Activated CD8-positive, alpha-beta T cell treated with anti-CD3 and anti-CD28 coated beads for 36 hours (primary cell): ENCODE measurements around the gene ANKRD63. TPM values are rescaled to one million over a fixed set of nuclear protein-coding genes. Genes with fewer than 3 reads are reported as not detected.
A peak's percentile ranks its signal among the peaks of the same experiment; 100 is the strongest.

Experiments used
- ATAC-seq: fragments of 200-7000 bp; cut with Tn5 transposase; one replicate; pipeline ENCODE4 v1.10.0; 2021; ENCODE audit warnings: mild to moderate bottlenecking, moderate library complexity
- CTCF ChIA-PET: fragments of 350-600 bp; sonication (Branson Sonifier 250); formaldehyde crosslinking; loops from one replicate; lab custom pipeline; 2021; ENCODE audit warnings: antibody characterized with exemption; lab: Charles Lee
- POLR2A ChIA-PET: fragments of 350-600 bp; sonication (Branson Sonifier 250); formaldehyde crosslinking; loops from one replicate; lab custom pipeline; 2021; ENCODE audit warnings: antibody characterized with exemption; lab: Charles Lee
- DNase-seq: peaks from one replicate; pipeline ENCODE4 v3.0.0-alpha.2; 2020
- H3K27ac Mint-ChIP-seq: one replicate; pipeline ENCODE4 v1.8.0; 2021; ENCODE audit warnings: mild to moderate bottlenecking, mixed read lengths
- H3K27me3 Mint-ChIP-seq: one replicate; pipeline ENCODE4 v1.8.0; 2021; ENCODE audit warnings: mixed read lengths
- H3K36me3 Mint-ChIP-seq: one replicate; pipeline ENCODE4 v1.8.0; 2021; ENCODE audit warnings: low read depth, mixed read lengths
- H3K4me1 Mint-ChIP-seq: one replicate; pipeline ENCODE4 v1.8.0; 2021; ENCODE audit warnings: low read depth, mixed read lengths
- H3K4me3 Mint-ChIP-seq: one replicate; pipeline ENCODE4 v1.8.0; 2021; ENCODE audit warnings: mild to moderate bottlenecking, moderate library complexity, mixed read lengths
- H3K9me3 Mint-ChIP-seq: one replicate; pipeline ENCODE4 v1.8.0; 2021; ENCODE audit warnings: mixed read lengths
- intact Hi-C: fragments of 100-400 bp; cut with micrococcal nuclease; formaldehyde crosslinking; loops from one replicate; pipeline ENCODE4 v1.10.0; 2022
- total RNA-seq, 2 experiments: library from RNA; stranded (reverse); gene quantifications; one replicate each; pipeline ENCODE4 v1.2.3, GENCODE V29; 2021
- TF ChIP-seq, protein P1 (sequence below): fragments of 200-600 bp; IDR thresholded peaks from one replicate; pipeline ENCODE4 v1.8.0; 2022; ENCODE audit warnings: antibody characterized with exemption, mild to moderate bottlenecking

The ANKRD63 gene
- total RNA-seq, 2 experiments from 2014 or later, result not detected

DNA sequence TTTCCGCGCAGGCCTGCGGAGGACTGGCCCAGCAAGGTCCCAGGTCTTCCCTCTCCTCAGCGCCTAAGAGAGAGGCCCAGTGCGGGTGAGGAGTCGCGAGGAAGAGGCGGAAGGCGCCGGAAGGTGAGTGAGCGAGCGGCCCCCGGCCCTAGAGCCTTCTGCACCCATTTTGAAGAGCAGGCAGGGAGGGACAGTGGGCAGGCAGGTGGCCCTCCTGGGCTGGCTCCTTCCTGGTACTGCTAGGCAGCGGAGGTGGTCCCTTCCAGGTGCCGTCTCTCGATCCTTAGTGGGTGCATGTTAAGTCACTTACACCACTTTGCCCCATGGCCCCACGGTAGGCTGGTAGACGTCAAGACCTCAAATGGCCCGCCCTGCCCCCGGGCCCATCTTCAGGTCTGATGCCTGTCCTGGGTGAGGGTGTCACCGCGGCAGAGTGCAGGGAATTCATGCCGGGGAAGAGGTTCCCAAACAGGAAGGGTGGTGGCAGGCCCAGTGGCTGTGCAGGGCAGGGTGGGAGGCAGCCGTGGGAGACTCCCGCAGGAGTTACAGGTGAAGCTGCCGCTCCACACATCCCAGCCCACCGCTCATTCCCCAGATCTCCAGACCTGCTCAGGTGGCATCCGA is 29.6 kb downstream of the ANKRD63 start:
- Mint-ChIP-seq H3K36me3 (no peaks in the 10 kb centered on the region), H3K4me1 (peaks cover 3% of the 10 kb centered on the region), H3K9me3 (no peaks in the 10 kb centered on the region), H3K4me3 (peak overlapping the region; percentile 65), H3K27ac (no peak overlapping the region), H3K27me3 (peaks cover 36% of the 10 kb centered on the region)
- ATAC-seq (peak; percentile 40), DNase-seq (peak; percentile 19)
- POLR2A ChIA-PET, result no interaction called here
- TF ChIP-seq, protein P1, sequence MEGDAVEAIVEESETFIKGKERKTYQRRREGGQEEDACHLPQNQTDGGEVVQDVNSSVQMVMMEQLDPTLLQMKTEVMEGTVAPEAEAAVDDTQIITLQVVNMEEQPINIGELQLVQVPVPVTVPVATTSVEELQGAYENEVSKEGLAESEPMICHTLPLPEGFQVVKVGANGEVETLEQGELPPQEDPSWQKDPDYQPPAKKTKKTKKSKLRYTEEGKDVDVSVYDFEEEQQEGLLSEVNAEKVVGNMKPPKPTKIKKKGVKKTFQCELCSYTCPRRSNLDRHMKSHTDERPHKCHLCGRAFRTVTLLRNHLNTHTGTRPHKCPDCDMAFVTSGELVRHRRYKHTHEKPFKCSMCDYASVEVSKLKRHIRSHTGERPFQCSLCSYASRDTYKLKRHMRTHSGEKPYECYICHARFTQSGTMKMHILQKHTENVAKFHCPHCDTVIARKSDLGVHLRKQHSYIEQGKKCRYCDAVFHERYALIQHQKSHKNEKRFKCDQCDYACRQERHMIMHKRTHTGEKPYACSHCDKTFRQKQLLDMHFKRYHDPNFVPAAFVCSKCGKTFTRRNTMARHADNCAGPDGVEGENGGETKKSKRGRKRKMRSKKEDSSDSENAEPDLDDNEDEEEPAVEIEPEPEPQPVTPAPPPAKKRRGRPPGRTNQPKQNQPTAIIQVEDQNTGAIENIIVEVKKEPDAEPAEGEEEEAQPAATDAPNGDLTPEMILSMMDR, result no peak
- CTCF ChIA-PET, result interaction anchor here (0.6 to 7.5 kb wide), 4 partner anchors 21 to 70 kb away, joined by 3 to 42 read pairs (median 3); partner anchors contain the start of gene INAFM2
- intact Hi-C loops, result no loop called here

GRCh38 chr15:40252438-40253166 is 30.3 kb downstream of the ANKRD63 start:
- peaks cover 3% of the 10 kb centered on the region for H3K4me1 Mint-ChIP-seq
- ChIA-PET CTCF (interaction anchor here (0.7 to 7.5 kb wide), 3 partner anchors 22 to 85 kb away, joined by 3 to 42 read pairs (median 3); partner anchors contain the start of gene INAFM2), POLR2A (no interaction called here)
- DNase-seq (peak; percentile 16), ATAC-seq (peak; percentile 57)
- H3K4me3 Mint-ChIP-seq, result peak overlapping the region; percentile 65
- intact Hi-C loops, result no loop called here
- H3K9me3 Mint-ChIP-seq, result no peaks in the 10 kb centered on the region
- H3K27me3 Mint-ChIP-seq, result peaks cover 36% of the 10 kb centered on the region
- H3K27ac Mint-ChIP-seq, result no peak overlapping the region
- no peaks in the 10 kb centered on the region for H3K36me3 Mint-ChIP-seq
- TF ChIP-seq, protein P1, result no peak

DNA sequence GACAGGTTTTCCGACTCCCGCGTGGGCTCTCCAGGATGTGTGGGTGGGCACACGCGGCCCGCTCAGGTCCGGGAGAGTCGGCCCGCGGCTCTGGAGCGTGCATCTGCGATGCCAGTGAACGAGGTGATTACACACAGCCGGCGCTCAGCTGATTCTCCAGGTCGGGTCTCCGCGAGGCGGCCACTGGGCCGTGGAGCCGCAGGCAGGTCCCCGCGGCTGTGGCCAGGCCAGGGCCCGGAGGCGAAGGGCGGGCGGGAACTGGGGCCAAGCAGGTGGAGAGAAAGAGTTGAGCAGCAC is 30.8 kb downstream of the ANKRD63 start:
- POLR2A ChIA-PET, result no interaction called here
- DNase-seq (no peak), ATAC-seq (no peak)
- CTCF ChIA-PET, result interaction anchor here (0.7 to 7.5 kb wide), 3 partner anchors 22 to 86 kb away, joined by 3 to 42 read pairs (median 3); partner anchors contain the start of gene INAFM2
- Mint-ChIP-seq H3K4me1 (peaks cover 3% of the 10 kb centered on the region), H3K9me3 (no peaks in the 10 kb centered on the region), H3K4me3 (no peak overlapping the region), H3K27me3 (peaks cover 36% of the 10 kb centered on the region), H3K27ac (no peak overlapping the region), H3K36me3 (no peaks in the 10 kb centered on the region)
- intact Hi-C loops, result no loop called here
- TF ChIP-seq, protein P1, result no peak

- H3K4me1 Mint-ChIP-seq, result peaks cover 3% of the 10 kb centered on the region
- DNase-seq (no peak), ATAC-seq (no peak)
- TF ChIP-seq, protein P1, result no peak
- H3K9me3 Mint-ChIP-seq, result no peaks in the 10 kb centered on the region
- ChIA-PET CTCF (interaction anchor here (0.9 to 7.5 kb wide), 2 partner anchors 23 to 206 kb away, joined by 3 to 42 read pairs; no protein-coding TSS in a partner anchor), POLR2A (no interaction called here)
- no peaks in the 10 kb centered on the region for H3K36me3 Mint-ChIP-seq
- no peak overlapping the region for H3K4me3 Mint-ChIP-seq
- intact Hi-C loops, result no loop called here
- no peak overlapping the region for H3K27ac Mint-ChIP-seq
- peaks cover 36% of the 10 kb centered on the region for H3K27me3 Mint-ChIP-seq
These were observed 31.3 kb downstream of the ANKRD63 start for GRCh38 chr15:40251486-40252140.
